GM19455 (cell line): Measurements from ENCODE around the gene SLC4A3.
"Not testable (repeated sequence)": the region's sequence is repeated elsewhere in the genome, so short reads cannot be mapped to it uniquely, and the experiment has no call there.

Experiments used
- ATAC-seq: cut with Tn5 transposase; IDR thresholded peaks from one replicate; pipeline ENCODE4 v1.9.1; 2021; ENCODE audit not compliant: unreplicated experiment

SLC4A3 gene

DNA sequence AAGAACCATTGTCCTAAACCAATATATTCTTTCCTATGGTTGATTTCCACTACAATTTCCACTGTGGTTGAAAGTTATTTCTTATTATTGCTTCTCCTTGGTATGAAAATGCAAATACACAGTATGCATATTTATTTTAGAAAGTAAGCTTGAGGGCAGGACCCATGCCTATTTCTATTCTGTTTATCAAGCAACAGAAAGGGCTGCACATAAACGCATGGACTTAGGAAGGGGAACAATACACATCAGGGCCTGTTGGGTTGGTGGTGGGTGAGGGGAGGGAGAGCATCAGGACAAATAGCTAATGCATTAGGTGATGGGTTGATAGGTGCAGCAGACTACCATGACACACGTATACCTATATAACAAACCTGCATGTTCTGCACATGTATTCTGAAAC is 20.7 kb downstream of the SLC4A3 start:
- no peak for ATAC-seq

DNA sequence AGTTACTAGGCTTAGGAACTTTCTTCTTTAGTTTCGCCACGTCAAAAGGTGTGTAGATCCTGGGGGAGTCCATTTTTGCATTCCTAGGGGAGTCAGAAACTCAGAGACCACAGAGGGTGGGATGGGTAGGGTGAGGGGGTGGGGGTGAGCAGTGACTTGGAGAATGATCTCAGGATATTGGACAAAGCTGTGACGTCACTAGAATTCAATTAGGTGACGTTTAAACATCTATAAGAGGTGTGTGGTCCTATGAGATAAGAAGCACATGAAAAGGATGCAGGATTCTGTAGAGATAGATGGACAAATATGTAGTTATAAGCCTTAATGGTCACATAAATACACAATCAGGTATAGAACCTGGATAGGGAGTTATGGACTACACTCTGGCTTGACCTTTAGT is 21.5 kb downstream of the SLC4A3 start:
- no peak for ATAC-seq

DNA sequence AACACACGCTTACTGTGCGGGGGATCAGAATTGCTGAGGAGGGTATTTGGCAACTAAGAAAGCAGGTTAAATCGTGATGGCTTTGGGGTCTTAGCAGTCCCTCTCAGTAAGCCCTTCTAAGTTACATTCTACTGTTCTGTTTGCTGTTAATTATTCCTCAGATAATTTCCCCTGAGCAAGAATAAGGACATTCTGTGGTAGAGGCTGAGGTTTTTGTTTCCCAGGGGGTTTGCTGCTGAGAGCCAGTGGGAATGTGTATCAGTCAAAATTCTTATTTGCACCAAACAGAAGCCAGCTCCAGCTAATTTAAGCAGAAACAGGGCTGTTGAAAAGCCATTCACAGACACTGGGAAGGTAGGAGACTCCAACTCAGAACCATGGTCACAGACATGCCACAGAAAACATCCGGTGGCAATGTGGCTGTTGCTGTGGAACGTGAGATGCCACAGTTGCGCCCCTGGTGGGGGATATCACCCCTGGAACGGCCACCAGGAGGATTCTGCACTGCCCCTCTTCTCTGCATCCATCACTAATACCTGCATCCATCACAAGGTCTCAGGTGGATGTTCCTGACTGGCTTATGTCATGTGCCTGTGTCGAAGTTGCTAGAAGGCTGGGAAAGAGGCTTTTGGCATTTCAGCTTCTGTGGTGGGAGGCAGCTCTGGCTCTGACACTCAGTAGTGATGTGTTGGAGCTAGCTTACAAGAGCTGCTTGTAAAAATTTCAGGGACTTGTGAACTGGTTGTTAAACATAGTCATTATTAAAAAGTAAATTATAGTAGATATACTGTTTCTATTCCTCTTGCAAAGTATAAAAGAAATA is 23.2 kb downstream of the SLC4A3 start:
- ATAC-seq = no peak

DNA sequence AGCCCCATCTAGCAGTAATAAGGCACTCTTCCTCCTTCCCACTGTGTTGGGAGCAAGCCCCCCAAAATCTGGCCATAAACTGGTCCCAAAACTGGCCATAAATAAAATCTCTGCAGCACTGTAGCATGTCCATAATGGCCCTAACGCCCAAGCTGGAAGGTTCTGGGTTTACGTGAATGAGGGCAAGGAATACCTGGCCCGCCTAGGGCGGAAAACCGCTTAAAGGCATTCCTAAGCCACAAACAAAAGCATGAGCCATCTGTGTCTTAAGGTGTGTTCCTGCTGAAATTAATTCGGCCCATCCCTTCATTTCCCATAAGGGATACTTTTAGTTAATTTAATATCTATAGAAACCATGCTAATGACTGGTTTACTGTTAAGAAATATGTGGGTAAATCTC is 24.2 kb downstream of the SLC4A3 start:
- not testable (repeated sequence) for ATAC-seq

DNA sequence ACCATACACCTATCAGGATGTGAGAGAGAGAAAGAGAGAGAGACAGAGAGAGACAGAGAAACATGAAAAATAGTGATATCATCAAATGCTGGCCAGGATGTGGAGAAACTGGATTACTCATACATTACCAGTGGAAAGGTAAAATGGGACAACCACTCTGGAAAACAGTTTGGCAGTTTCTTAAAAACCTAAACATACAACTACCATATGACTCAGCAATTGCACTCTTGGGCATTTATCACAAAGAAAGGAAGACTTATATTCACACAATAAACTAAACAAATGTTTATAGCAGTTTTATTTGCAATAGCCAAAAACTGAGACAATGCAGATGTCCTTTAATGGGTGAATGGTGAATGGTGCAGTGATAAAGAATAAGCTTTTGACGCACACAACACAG is 29.1 kb downstream of the SLC4A3 start:
- ATAC-seq = no peak

DNA sequence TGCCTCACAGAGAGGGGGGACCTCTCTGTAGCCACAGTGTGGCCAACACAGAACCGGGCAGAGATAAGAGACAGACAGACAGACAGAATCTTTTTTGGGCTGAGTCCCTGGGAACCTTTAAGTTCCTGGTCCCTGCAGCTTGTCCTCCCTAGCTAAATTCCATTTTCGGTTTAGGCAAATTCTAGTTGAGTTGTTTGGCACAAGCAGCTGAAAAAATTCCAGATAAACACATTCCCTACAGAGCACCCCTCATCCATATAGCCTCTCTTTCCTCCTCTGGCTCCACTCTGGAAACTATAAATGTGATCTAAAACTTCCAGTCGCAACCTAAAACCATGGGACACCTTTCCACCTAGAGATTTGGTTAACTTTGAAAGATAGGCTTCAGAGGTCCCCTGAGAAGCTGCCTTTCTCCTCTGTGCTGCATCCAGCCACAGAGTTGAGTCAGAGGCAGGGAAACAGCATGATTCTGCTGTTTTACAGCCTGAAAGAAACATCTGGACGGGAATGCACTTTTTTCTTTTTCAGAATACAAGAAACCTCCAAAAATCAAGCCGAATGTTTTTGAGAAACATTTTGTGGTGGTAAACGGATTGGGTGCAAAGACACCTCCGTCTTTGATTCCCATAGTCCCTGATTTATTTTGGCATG is 30.9 kb downstream of the SLC4A3 start:
- ATAC-seq = no peak

DNA sequence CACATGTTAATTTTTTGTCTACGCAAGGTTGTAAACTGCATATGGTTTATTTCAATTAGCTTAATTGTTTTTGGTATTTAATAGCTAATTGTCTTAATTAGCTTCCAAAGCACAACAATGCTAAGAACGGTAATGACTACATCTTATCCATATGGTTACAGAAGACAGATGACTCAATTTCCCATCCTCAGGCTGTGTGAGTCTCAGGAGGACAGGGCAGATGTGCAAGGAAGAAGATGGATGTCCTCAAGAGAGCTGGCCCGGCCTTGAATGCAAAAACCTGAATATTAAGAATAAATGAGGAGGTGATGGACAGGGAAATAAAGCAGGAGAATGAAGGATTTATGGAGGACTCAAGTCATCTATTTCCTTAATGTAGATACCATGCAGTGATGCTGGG is 31.4 kb downstream of the SLC4A3 start:
- ATAC-seq = no peak

DNA sequence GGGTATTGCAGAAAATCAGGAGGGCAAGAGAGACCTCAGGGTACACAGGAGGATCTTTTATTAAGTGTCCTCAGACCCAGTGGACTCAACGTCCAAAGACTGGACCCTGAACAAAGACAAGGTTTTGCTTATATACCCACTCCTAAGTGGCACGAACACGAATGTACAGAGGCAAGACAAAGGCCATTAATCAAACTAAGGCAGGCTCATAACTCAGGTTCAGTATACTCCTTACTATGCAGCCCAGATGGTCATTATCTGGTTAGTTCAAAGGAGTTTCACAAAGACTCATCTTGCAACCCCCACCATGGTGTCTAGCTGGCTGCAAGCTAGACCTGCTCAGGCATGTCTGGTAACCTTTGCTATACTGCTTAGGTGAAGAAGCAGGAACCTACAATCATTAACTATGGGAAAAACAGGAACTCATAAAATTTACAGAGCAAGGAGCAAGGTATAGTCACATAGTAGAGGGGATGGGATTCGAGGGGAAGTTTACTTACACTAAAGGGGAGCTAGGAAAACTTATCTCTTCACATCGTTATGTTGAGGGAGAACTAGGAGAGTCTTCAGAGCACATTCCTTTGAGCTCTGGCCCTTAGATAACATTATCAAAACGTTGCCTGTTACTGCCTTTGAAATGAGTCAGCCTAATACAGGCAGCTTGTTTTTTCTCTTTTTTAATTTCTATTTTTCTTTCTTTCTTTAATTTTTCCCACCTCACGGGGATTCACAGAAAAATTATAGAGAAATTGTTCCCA is 33.9 kb downstream of the SLC4A3 start:
- ATAC-seq = peak; percentile 91

DNA sequence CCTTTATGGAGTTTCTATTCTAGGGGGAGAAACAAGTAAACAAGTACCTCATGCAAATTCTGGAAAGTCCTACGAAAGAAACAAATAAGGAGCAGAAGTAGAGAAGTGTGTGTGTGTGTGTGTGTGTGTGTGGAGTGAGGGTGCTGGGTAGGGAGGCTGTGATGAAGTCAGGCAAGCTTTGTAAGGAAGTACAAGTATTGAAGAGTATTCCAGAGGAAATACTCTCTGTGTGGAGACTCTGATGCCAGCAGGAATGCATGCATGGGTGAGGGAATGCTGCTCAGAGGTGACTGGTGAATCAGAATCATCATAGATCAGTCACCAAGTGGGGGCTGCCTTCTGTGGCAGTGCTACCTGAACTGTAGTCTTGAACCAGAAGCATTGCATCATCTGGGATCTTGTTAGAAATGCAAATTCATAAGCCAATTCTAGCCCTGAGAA is 34.5 kb downstream of the SLC4A3 start:
- ATAC-seq = no peak

DNA sequence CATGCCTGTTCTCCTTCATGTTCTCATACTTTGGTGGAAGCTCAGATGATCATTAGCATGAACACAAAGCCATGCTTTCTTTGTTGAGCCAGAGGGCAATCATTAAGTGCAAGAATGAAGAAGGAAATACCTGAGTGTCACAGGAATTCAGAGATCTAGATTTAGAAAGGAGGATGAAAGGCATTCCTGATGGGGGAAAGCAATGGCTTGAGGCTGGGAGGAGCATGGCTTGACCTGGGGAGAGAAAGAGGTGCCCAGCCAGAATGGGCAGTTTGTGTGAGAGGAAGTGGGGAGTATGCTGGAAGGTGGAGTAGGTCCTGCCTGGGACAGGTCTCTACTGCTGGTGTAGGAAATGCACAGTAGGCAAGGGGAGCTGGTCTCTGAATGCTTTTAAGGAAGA is 35.1 kb downstream of the SLC4A3 start:
- ATAC-seq = no peak

DNA sequence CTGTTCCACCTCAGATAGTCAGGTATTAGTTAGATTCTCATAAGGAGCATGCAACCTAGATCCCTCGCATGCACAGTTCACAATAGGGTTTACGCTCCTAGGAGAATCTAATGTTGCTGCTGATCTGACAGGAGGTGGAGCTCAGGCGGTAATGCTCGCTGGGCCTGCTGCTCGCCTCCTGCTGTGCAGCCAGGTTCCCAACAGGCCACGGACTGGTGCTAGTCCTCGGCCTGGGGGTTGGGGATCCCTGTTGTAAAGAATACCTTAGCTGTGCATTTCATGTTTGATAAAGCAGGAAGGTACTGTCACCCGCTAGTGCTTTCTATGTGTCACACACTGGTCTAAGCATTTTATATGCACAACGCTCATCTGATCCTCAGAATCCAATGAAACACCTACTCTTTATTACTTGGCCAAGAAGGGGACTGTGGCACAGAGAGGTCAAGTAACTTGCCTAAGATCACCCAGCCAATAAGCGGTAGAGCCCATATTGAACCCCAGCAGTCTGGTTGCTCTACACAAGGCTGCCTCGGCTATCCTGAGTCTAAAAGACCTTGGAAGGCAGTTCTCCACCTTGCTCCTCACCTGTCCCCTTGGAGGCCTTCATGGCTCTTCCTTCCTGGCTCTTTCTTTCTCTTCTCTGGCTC is 35.8 kb downstream of the SLC4A3 start:
- no peak for ATAC-seq

DNA sequence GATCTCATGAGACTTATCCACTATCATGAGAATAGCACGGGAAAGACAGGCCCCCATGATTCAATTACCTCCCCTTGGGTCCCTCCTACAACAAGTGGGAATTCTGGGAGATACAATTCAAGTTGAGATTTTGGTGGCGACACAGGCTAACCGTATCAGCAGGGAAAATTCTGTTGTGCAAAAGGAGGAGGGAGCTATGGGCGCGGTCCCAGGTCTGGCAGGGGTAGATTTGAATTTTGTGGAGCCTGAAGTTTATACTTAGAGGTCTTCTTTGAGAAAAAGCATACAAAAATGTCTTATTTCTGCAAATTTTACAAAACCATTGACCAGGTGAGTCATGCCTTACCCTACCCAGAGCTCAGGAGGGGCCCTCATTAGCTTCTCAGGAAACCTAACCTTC is 36.6 kb downstream of the SLC4A3 start:
- ATAC-seq = no peak

DNA sequence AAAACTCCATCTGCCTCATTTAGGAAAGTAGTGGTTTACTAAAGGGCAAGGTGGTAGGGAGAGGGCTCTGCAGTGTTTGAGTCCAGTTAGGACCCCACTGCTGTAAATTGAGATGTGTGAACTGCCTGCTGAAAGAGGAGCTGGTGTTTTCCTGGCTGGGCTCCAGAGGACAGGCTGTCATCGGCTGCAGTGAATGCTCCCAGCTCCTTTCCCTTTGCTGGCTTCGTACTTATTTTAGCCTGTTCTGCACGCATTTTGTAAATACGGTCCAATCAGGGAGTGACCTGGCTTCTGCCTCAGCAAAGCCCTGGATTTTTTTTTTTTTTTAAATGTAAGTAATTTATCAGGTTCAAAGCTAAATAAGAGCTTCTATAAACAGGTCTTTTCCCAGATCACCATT is 37.5 kb downstream of the SLC4A3 start:
- no peak for ATAC-seq

DNA sequence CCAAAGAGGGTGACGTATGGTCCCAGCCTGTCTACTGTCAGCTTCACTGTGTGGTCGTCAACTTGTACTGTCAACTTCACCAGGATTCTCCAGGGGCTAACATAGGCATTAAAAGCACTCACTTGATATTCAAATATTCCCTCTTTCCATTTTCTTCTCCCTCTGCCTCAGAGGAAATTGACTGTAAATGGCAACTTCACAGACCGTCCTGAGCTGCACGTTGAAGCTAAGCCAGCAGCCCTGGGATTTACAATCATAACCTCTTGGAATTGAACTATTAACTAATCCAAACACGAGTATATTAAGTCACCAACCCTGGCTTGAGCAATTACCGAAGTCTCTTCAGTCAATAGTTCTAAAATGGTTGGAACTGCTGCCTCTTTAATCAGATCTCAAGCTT is 38.5 kb downstream of the SLC4A3 start:
- ATAC-seq = no peak

DNA sequence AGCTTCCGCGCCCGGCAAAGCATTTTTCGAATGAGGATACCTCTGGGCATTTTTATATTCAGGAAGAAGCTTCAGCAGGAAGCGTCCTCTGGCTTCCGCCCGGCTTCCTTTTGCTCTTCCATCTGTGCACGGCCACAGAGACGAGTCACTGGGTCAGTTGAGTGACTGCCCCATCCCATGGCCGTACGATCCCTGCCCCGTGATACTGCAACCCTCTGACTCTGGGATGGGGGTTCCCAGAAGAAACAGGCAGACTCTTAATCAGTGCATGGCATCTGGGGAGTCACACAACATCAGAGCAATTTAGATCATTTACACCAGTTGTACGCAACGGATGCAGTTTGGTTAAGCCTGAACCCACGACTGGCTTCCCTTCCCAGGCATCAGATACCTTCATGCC is 40.9 kb downstream of the SLC4A3 start:
- no peak for ATAC-seq

DNA sequence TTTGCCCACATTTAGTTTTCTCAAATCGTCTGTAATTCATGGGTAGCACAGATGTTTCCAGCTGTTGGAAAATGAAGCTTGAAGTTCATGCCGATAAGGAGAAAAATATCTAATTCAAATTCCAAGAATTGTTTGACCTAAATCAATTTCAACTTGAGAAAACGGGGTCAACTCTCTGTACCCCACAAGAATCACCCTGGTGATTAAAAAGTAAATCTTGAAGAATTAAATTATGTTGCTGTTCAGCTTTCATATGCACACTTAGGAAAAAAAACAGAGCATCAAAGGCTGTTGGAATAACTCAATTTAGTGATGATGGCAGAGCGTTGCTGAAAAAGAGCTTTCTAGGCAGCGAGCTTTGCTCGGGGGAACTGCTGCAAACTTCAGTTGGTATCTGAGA is 43.0 kb downstream of the SLC4A3 start:
- no peak for ATAC-seq

DNA sequence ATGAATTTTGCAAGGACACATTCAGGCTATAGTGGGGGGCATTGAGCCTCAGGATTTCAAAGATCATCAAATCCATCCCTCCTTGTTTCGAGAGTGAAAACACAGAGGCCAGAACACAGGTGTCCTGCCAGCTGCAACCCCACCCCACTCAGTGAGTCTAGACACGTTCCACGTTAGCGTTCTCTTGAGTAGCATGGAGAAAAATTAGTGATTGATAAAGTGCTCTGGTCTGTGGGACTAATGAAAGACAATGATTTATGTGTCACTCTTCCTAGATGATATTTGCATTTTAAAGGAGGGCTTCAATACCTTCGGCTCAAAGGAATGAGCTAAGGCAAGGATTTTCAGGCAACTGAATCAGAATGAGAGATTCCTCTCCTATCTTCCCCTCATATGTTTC is 43.8 kb downstream of the SLC4A3 start:
- ATAC-seq = no peak

DNA sequence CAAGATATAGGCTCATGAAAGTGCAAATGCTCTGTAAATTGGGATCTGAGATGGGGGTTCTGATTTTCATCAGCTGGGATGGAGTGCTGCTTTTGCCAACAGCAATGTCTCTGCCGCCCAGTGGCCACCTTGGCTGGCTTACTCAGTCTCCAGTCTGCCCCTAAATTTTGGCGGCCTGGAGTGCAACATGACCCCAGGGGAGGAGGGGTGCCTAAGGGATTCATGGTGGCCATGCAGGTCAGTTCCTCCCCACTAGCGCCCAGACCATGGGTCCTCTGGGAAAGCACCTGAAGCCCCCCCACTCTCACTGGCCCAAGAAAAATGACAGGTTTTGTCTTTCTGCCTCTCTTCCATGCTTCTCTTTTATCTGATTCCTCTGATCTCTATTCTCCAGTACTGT is 45.0 kb downstream of the SLC4A3 start:
- ATAC-seq = no peak

DNA sequence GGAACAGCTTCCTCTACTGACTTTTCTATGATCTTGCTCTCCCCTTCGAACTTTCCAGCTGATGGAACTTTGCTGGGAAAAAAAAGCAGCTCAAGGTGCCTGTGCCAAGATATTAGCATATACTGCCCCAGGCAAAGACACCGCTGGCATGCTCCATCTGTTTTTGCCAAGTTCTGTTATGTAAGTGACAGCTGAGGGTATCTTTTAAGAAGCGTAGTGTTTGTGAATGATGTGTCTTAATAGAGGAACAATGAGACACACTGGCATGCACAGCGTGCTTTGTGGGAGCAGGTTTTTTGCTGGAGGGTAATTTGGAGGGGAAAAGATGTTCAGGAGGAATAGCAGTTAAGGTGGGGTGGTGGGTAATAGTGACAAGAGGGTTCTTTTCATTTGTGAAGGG is 47.8 kb downstream of the SLC4A3 start:
- no peak for ATAC-seq

DNA sequence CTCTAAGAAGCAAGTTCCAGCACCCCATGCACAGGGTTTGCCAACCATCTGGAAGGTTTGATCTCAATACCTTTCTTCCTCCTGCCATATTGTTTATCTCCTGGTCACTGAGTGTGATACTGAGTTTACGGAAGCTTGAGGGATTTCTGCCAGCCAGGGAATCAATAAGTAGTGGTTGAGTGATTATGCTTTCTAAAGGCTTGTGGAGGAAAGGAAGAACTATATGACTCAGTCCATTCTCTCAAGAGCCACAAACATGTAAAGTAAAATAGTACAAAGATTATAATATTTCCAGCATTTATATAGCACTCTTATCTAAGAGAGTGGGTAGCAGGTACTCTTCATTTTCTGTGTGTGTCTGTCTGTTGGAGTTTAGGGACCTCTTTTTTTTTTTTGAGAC is 49.2 kb downstream of the SLC4A3 start:
- ATAC-seq = no peak

DNA sequence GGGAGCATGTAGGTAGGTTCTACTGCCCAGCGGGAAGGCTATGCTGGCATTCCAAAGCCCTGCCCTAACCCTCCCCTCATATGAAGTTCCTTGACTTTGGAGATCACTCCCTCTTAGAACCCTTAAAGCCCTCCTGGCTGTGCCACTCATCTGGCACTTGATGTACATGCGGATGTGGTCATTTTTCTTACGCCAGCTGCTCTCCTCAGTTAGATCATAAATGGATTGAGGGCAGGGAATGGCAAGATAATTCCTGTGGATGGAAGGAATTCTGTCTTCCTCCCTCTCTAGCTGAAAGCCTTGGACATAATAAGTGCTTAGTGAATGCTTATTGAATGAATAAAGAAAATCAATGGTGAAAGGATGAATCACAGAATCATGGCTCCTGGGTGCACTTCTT is 51.6 kb downstream of the SLC4A3 start:
- ATAC-seq = no peak

DNA sequence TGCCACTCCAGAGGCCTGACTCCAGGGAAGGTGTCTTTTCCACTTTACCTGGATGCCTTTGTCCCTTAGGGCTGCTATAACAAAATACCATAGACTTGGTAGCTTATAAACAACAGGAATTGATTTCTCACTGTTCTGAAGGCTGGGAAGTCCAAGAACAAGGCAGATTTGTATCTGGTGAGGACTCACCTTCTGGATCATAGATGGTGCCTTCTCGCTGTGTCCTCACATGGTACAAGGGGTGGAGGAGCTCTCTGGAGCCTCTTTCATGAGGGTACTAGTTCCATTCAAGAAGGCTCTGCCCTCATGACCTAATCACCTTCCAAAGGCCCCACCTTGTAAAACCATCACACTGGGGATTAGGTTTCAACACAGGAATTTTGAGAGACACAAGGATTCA is 52.1 kb downstream of the SLC4A3 start:
- no peak for ATAC-seq
